Stimulated activated naive CD8-positive, alpha-beta T cell treated with anti-CD3 and anti-CD28 coated beads, Interleukin-15, amount 100 ng/mL, for 72 hours (primary cell): ENCODE data around the gene COA1.
"Not testable (repeated sequence)": the region's sequence is repeated elsewhere in the genome, so short reads cannot be mapped to it uniquely, and the experiment has no call there.

Experiments used
- ATAC-seq: fragments of 150-1000 bp; cut with Tn5 transposase; 2 replicates; pipeline ENCODE4 v1.10.0; 2021; ENCODE audit warnings: mild to moderate bottlenecking, moderate library complexity
- DNase-seq, 2 donors: peaks; one replicate each; pipeline ENCODE4 v3.0.0; 2021 to 2022
- H3K27ac Mint-ChIP-seq, 2 donors: one replicate each; pipeline ENCODE4 v1.8.0; 2022; ENCODE audit warnings: mild to moderate bottlenecking in 2 of 2, mixed read lengths in 2 of 2, moderate library complexity in 2 of 2
- H3K27me3 Mint-ChIP-seq: one replicate; pipeline ENCODE4 v1.8.0; 2022; ENCODE audit warnings: mixed read lengths
- H3K4me1 Mint-ChIP-seq: one replicate; pipeline ENCODE4 v1.8.0; 2022; ENCODE audit warnings: mild to moderate bottlenecking, mixed read lengths
- H3K4me3 Mint-ChIP-seq, 2 donors: one replicate each; pipeline ENCODE4 v1.8.0; 2022; ENCODE audit warnings: mild to moderate bottlenecking in 2 of 2, mixed read lengths in 2 of 2, moderate library complexity in 1 of 2
- H3K9me3 Mint-ChIP-seq, 2 donors: one replicate each; pipeline ENCODE4 v1.8.0; 2022; ENCODE audit warnings: mixed read lengths in 2 of 2

The COA1 gene

GRCh38 chr7:43627798-43628197 lies 101.5 kb downstream of the COA1 start:
- not testable (repeated sequence) for DNase-seq, ATAC-seq, H3K9me3 Mint-ChIP-seq, H3K27me3 Mint-ChIP-seq, H3K4me3 Mint-ChIP-seq
- Mint-ChIP-seq H3K27ac (peak overlapping the region in 1 of 2 donors; percentile 20), H3K4me1 (peaks cover 85% of the 10 kb centered on the region)

DNA sequence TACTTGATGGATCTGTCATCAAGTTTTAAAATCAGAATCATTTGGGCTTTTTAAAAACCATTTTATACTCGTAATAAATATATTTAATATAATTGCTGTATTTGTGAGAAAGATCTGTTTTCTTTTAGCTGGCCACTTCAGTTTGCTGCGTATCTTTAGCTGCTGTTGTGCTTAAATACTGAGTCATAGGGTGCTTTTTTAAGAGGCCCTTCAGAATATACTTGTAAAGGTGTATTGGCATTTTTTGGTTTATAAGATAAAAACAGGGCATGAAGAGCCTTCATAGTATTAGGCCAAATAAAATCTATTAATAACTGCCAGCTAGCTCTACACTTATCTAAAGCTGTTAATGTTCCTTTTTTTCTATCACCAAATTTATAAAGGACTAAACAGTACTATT lies 102.6 kb downstream of the COA1 start:
- Mint-ChIP-seq H3K27me3 (no peaks in the 10 kb centered on the region), H3K9me3 (no peaks in the 10 kb centered on the region), H3K4me3 (no peak overlapping the region), H3K4me1 (peaks cover 74% of the 10 kb centered on the region), H3K27ac (no peak overlapping the region)
- ATAC-seq = no peak
- no peak for DNase-seq

DNA sequence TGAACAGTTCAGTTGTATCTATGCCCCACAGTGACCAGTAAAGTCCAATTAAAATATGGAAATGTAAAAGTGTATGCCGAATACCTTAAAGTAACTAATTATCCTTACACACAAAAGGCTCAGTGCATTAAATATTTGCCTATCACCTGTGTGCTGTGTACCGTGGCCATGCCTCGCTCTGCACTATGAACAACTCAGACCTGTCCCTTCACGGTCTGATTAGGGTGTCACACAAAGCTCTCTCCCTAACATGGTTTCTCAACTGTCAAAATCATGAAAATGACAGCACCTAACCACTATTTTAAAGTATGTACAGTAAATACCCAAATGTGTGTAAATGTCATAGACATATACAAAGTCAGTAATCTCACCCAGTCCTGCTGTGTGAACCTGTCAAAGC lies 103.3 kb downstream of the COA1 start:
- Mint-ChIP-seq H3K9me3 (no peaks in the 10 kb centered on the region), H3K4me3 (peak overlapping the region; percentile 1 to 2), H3K27me3 (no peaks in the 10 kb centered on the region), H3K27ac (no peak overlapping the region), H3K4me1 (peaks cover 67% of the 10 kb centered on the region)
- ATAC-seq = peak; percentile 20
- DNase-seq = no peak

- DNase-seq (peak; percentile 47 to 82), ATAC-seq (peak; percentile 98)
- peaks cover 62% of the 10 kb centered on the region for H3K4me1 Mint-ChIP-seq
- peak overlapping the region; percentile 40 to 52 for H3K4me3 Mint-ChIP-seq
- H3K27ac Mint-ChIP-seq = peak overlapping the region; percentile 28 to 76
- no peaks in the 10 kb centered on the region for H3K9me3 Mint-ChIP-seq
- no peaks in the 10 kb centered on the region for H3K27me3 Mint-ChIP-seq
Measured at GRCh38 chr7:43625453-43625852, 103.9 kb downstream of the COA1 start.

GRCh38 chr7:43624156-43624555 lies 105.2 kb downstream of the COA1 start:
- Mint-ChIP-seq H3K4me3 (peak overlapping the region in 1 of 2 donors; percentile 43), H3K27me3 (no peaks in the 10 kb centered on the region), H3K9me3 (no peaks in the 10 kb centered on the region), H3K27ac (no peak overlapping the region), H3K4me1 (peaks cover 52% of the 10 kb centered on the region)
- no peak for DNase-seq
- ATAC-seq = no peak

- Mint-ChIP-seq H3K4me1 (peaks cover 29% of the 10 kb centered on the region), H3K27me3 (no peaks in the 10 kb centered on the region), H3K4me3 (peak overlapping the region; percentile 52 to 61), H3K9me3 (no peaks in the 10 kb centered on the region), H3K27ac (peak overlapping the region; percentile 51 to 83)
- ATAC-seq = peak; percentile 59
- DNase-seq = no peak
Measured at GRCh38 chr7:43621729-43622448, 107.4 kb downstream of the COA1 start.

DNA sequence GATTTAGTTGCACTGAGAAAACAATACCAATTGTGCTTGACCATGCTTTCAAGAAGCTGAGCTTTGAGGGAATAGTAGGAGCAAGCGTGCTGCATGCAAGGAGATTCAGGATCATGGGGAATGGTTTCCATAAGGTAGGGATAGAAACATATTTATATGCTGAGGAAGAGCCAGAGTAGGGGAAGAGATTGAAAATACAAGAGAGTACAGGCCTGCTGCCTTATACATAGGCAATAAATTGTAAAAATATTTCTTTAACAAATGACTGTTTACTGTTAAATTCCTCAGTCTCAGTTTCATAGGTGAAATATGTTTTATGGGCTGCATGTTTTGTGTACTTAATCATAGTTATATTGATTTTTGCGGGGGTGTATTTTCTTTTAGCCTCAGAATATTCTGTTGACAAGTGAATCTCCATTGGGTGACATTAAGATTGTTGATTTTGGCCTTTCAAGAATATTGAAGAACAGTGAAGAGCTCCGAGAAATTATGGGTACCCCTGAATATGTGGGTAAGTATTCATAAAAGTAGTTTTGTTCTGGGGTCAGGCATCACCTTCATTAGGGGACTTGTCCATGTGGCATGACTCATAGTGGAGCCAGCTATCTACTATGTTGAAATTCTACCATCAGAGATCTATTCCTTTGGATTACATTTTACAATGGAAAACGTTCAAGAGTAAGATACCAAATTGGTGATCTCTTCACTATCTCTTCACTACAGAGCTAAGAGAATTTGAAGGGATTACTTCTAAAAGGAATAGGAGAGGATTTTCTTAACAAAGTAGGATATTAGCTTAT lies 109.9 kb downstream of the COA1 start:
- peaks cover 5% of the 10 kb centered on the region for H3K4me1 Mint-ChIP-seq
- H3K27ac Mint-ChIP-seq = no peak overlapping the region
- H3K4me3 Mint-ChIP-seq = no peak overlapping the region
- no peaks in the 10 kb centered on the region for H3K9me3 Mint-ChIP-seq
- DNase-seq (no peak), ATAC-seq (no peak)
- no peaks in the 10 kb centered on the region for H3K27me3 Mint-ChIP-seq

DNA sequence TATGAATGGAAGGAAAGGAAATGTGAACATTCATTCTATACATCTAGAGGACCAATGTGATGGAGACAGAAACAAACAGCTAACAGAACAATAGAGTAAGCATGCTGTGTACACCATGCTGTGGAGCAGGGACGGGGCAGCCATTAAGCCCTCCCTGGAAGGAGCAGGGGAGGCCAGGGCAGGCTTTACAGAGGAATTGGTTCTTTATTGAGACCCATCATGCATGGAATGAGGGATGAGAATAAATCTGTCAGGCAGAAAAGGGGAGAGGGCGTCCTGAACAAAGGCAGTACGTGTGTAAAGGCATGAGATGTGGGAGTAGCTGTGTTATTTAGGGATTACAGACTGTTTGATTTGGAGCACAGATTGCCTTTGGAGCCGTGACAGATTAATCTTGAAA lies 111.2 kb downstream of the COA1 start:
- Mint-ChIP-seq H3K27me3 (no peaks in the 10 kb centered on the region), H3K27ac (no peak overlapping the region), H3K4me1 (peaks cover 12% of the 10 kb centered on the region), H3K4me3 (no peak overlapping the region), H3K9me3 (no peaks in the 10 kb centered on the region)
- no peak for ATAC-seq
- no peak for DNase-seq

- no peaks in the 10 kb centered on the region for H3K9me3 Mint-ChIP-seq
- H3K4me3 Mint-ChIP-seq = no peak overlapping the region
- H3K4me1 Mint-ChIP-seq = peaks cover 23% of the 10 kb centered on the region
- no peak overlapping the region for H3K27ac Mint-ChIP-seq
- no peaks in the 10 kb centered on the region for H3K27me3 Mint-ChIP-seq
- ATAC-seq (no peak), DNase-seq (no peak)
Measured at GRCh38 chr7:43616977-43617376, 112.3 kb downstream of the COA1 start.

GRCh38 chr7:43615558-43616145 lies 113.7 kb downstream of the COA1 start:
- ATAC-seq (no peak), DNase-seq (no peak)
- Mint-ChIP-seq H3K9me3 (no peaks in the 10 kb centered on the region), H3K4me3 (peak overlapping the region; percentile 25 to 34), H3K27me3 (no peaks in the 10 kb centered on the region), H3K4me1 (peaks cover 35% of the 10 kb centered on the region), H3K27ac (peak overlapping the region in 1 of 2 donors; percentile 93)

DNA sequence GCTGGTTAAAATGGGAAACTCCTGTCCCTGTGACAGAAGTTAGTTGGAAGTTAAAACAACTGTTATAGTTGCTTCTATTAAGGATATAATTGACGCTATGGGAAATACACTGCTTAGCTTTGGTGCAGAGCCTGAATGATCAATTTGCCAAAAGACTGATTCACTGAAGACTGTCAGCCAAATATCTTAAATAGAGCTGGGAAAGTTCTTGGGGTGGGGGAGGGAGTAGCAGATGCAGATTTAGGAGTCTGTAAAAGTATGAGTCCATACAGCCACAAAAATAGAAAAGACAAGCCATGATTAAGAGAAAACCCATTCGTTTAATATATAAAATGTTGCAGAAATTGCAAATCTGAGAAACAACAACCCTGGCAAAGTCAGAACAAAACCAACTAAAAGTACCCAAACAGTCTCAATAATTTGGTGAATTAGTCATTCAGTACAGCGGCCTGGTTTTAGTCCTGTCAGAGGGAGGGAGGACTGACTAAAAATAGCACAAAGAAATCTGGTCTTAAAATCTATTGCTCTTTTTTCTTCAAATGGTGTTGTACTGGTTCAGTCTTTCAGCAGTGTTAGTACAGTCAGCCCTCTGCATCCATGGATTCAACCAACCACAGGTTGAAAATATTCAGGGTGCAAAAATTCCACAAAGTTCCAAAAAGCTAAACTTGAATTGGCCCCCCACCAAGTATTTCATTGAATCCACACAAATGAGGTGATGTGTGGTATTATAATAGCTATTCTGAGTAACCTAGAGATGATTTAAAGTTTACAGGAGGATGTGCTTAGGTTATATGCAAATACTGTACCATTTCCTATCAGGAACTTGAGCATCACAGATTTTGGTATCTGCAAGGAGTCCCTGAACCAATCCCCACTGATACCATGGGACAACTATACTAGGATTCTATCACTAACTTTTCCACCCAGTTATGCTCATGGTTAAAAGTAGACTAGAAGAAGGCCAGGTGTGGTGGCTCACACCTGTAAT lies 116.4 kb downstream of the COA1 start:
- Mint-ChIP-seq H3K27me3 (no peaks in the 10 kb centered on the region), H3K4me3 (peak overlapping the region; percentile 53), H3K4me1 (peaks cover 57% of the 10 kb centered on the region), H3K27ac (peak overlapping the region; percentile 91 to 94), H3K9me3 (no peaks in the 10 kb centered on the region)
- ATAC-seq (peak; percentile 93), DNase-seq (peak; percentile 42 to 43)

GRCh38 chr7:43612128-43612527 lies 117.2 kb downstream of the COA1 start:
- DNase-seq (no peak), ATAC-seq (peak; percentile 13)
- Mint-ChIP-seq H3K4me3 (peak overlapping the region; percentile 42 to 56), H3K4me1 (peaks cover 57% of the 10 kb centered on the region), H3K27ac (peak overlapping the region in 1 of 2 donors; percentile 49), H3K9me3 (no peaks in the 10 kb centered on the region), H3K27me3 (no peaks in the 10 kb centered on the region)

DNA sequence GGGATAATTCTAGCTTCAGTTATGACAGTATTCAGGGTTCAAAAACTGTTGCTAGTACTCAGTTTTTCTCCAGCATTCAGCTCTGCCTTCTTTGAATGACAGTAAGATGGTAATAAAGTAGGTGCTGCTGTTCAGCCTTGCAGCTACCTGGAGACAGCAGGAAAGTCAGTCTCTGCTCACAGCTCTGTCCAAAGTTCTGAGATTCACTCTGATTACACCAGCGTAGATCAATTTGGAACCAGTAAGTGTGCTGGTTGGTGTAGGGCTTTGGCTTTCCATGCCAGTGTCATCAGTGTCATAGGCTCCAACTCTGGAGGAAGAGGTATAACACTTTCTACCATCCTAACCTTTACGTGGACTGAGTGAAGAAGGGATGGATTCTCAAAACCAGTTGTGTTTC lies 120.2 kb downstream of the COA1 start:
- Mint-ChIP-seq H3K4me1 (peaks cover 77% of the 10 kb centered on the region), H3K27ac (no peak overlapping the region), H3K27me3 (no peaks in the 10 kb centered on the region), H3K9me3 (peaks cover 0 to 8% of the 10 kb centered on the region in 2 donors), H3K4me3 (no peak overlapping the region)
- no peak for DNase-seq
- ATAC-seq = no peak

DNA sequence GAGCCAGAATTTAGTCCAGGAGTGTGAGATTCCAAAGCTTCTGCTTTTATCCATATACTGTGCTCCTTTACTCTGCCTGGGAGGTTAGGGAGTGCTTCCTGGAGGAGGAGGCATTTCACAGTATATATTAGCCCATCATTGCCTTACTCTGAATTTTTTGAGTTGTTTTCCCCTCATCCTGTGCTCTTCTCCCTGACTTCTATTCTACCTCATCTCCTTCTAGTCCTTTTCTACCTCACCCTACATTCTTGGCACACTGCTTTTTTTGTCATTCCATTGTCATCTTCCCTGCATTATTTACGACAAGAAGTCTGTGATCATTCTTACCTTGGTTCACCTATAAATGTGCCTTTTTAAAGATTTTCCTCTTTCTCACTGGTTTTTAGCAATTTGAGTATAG lies 125.1 kb downstream of the COA1 start:
- H3K9me3 Mint-ChIP-seq = peaks cover 0 to 8% of the 10 kb centered on the region in 2 donors
- no peak overlapping the region for H3K27ac Mint-ChIP-seq
- no peaks in the 10 kb centered on the region for H3K27me3 Mint-ChIP-seq
- no peak overlapping the region for H3K4me3 Mint-ChIP-seq
- no peak for DNase-seq
- peaks cover 47% of the 10 kb centered on the region for H3K4me1 Mint-ChIP-seq
- ATAC-seq = no peak

- Mint-ChIP-seq H3K27ac (no peak overlapping the region), H3K9me3 (peaks cover 0 to 8% of the 10 kb centered on the region in 2 donors), H3K4me1 (peaks cover 50% of the 10 kb centered on the region), H3K4me3 (no peak overlapping the region), H3K27me3 (no peaks in the 10 kb centered on the region)
- ATAC-seq (no peak), DNase-seq (no peak)
Measured at GRCh38 chr7:43602256-43602655, 127.1 kb downstream of the COA1 start.
